GM06990 (cell line): ENCODE measurements around the gene PHF12.
"Not testable (repeated sequence)": the region's sequence is repeated elsewhere in the genome, so short reads cannot be mapped to it uniquely, and the experiment has no call there.

Experiments
- DNase-seq: peaks from one replicate; pipeline ENCODE4 v3.0.0-alpha.2; 2011; ENCODE audit not compliant: insufficient read length; ENCODE audit errors: extremely low read depth
- H3K27me3 ChIP-seq: replicated peaks from 2 replicates; pipeline ENCODE4 v1.6.0; 2011; ENCODE audit warnings: low read length; ENCODE audit not compliant: control insufficient read depth, insufficient read depth
- H3K36me3 ChIP-seq: 2 replicates; pipeline ENCODE4 v1.5.1; 2011; ENCODE audit warnings: low read length; ENCODE audit not compliant: control insufficient read depth, insufficient read depth
- H3K4me3 ChIP-seq: replicated peaks from 2 replicates; pipeline ENCODE4 v1.5.1; 2011; ENCODE audit warnings: low read depth, mild to moderate bottlenecking, control low read depth, low read length
- CTCF ChIP-seq: IDR thresholded peaks from 2 replicates; pipeline ENCODE4 v1.5.1; 2011; ENCODE audit warnings: low read length, control low read depth, mild to moderate bottlenecking, inconsistent platforms; ENCODE audit not compliant: insufficient read depth, poor library complexity, severe bottlenecking

The PHF12 gene

GRCh38 chr17:28937044-28937729, 14.1 kb downstream of the PHF12 start:
- Histone ChIP-seq H3K36me3 (peaks cover under 1% of the 10 kb centered on the region; the same call in 1 of the 2 replicates), H3K4me3 (no peak overlapping the region), H3K27me3 (no peaks in the 10 kb centered on the region)
- no peak for DNase-seq
- no peak for TF ChIP-seq CTCF

GRCh38 chr17:28935744-28936460, 15.4 kb downstream of the PHF12 start:
- no peaks in the 10 kb centered on the region for H3K27me3 ChIP-seq
- no peak overlapping the region for H3K4me3 ChIP-seq
- H3K36me3 ChIP-seq = peaks cover 1% of the 10 kb centered on the region; the same call in 1 of the 2 replicates
- TF ChIP-seq CTCF = no peak
- DNase-seq = no peak

- not testable (repeated sequence) for DNase-seq, H3K4me3 ChIP-seq, H3K27me3 ChIP-seq, H3K36me3 ChIP-seq
Observed at GRCh38 chr17:28934508-28934907, 16.8 kb downstream of the PHF12 start.

- TF ChIP-seq CTCF = no peak
- Histone ChIP-seq H3K36me3 (peaks cover 4% of the 10 kb centered on the region), H3K27me3 (no peaks in the 10 kb centered on the region), H3K4me3 (no peak overlapping the region)
- DNase-seq = no peak
Observed at GRCh38 chr17:28929787-28930186, 21.5 kb downstream of the PHF12 start.

GRCh38 chr17:28928061-28928460, 23.3 kb downstream of the PHF12 start:
- DNase-seq = peak; percentile 29
- no peak for TF ChIP-seq CTCF
- H3K4me3 ChIP-seq = no peak overlapping the region
- no peaks in the 10 kb centered on the region for H3K27me3 ChIP-seq
- peaks cover 11% of the 10 kb centered on the region for H3K36me3 ChIP-seq

GRCh38 chr17:28926786-28927185, 24.5 kb downstream of the PHF12 start:
- H3K36me3 ChIP-seq = peaks cover 13% of the 10 kb centered on the region
- no peak for TF ChIP-seq CTCF
- no peak overlapping the region for H3K4me3 ChIP-seq
- no peaks in the 10 kb centered on the region for H3K27me3 ChIP-seq
- no peak for DNase-seq
